SH-SY5Y (cell line): Measurements from ENCODE around the gene SLC44A5.

Experiments
- GATA2 ChIP-seq: IDR thresholded peaks from 2 replicates; pipeline ENCODE4 v1.6.1; 2011; ENCODE audit warnings: mild to moderate bottlenecking, low read depth, low read length
- GATA3 ChIP-seq: IDR thresholded peaks from 2 replicates; pipeline ENCODE4 v1.6.1; 2011; ENCODE audit warnings: low read depth, mild to moderate bottlenecking, low read length, moderate library complexity

DNA sequence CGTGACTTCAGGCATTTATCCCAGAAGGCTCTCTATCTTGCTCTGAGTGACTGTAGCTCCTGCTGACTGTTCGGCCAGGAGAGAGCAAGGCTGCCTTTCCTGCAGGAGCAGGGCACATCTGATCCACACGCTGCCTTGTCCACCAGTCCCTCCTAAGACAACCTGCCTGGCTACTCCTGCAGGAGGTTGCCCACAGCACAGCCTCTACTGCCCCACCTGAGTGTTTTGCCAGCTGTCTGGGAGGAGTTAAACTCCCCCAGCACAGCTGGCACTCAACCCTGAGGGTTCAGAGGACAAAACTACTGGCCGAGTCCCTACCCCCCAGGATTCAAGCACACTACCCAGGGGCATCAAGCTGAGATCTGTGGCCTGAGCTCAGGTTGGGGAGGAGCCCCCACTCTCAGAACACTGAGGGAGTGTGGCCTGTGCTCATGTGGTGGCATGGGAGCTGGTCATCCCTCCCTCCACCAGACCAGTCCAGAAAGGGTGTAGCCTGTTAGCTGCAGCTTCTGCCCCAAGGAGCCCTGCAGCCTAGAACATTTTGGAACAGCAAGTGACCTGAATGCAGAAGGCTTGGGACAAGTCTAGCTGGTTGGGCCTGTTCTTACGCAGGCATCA lies 237.3 kb downstream of the SLC44A5 start:
- TF ChIP-seq GATA2 (no peak), GATA3 (no peak)
